T follicular helper cell (primary cell): Measurements from ENCODE around the gene IBA57.

ENCODE experiments used
- DNase-seq: peaks from one replicate; pipeline ENCODE4 v3.0.0-alpha.2; 2020; ENCODE audit warnings: low read depth

Gene IBA57

DNA sequence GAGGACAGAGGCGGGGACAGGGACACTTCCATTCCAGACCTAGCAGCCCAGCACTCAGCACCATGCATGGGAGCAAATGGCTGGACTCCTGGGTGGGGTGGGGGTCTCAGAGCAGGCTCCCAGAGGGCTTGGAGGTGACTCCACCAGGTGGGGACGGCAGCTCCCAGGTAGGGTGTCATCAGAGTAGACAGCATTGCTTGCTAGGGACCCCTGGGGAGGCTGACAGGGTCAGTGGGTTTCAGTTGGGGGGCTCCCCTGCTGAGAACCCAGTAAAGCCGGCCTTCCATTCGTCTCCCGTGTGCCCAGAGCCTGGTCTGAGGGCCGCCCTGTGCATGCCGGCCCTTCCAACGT lies 20.6 kb upstream of the IBA57 start:
- DNase-seq = no peak

DNA sequence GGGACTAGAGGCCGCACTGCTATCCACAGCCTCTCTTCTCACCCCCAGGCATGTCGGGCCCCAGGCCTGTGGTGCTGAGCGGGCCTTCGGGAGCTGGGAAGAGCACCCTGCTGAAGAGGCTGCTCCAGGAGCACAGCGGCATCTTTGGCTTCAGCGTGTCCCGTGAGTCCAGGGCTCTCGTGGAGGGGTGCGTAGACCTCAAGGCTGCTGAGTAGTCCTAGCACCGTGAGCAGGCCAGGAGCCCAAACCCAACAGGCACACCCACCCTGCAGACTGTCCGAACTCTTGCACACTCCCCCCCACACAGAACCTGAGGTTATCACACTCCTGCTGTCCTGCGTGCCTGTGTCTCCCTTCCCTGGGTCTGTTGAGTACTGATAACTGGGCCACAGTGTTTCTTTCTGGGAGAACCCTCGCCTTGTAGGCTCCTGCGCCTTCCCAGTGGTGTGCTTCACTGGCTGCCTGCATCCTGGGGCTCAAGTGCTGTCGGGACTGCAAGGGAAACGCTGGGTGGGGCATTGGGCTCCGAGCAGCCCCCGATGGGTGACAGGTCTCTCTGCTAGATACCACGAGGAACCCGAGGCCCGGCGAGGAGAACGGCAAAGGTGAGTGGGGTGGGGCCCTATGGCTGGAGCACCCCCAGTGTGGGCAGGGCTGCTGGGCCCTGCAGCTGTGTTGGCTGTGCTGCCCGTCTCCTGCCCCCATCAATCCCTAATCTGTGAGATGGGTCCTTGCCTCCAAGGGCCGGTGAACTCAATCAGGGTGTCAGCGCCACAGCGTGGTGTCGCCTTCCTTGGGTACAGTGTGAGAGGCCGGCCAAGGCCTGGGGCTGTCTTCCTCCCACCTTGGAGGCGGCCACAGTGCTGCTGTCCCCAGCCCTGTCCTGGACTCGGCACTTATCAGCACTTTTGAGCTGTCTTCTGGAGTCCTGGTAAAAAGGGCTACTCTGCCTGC lies 19.9 kb upstream of the IBA57 start:
- no peak for DNase-seq

DNA sequence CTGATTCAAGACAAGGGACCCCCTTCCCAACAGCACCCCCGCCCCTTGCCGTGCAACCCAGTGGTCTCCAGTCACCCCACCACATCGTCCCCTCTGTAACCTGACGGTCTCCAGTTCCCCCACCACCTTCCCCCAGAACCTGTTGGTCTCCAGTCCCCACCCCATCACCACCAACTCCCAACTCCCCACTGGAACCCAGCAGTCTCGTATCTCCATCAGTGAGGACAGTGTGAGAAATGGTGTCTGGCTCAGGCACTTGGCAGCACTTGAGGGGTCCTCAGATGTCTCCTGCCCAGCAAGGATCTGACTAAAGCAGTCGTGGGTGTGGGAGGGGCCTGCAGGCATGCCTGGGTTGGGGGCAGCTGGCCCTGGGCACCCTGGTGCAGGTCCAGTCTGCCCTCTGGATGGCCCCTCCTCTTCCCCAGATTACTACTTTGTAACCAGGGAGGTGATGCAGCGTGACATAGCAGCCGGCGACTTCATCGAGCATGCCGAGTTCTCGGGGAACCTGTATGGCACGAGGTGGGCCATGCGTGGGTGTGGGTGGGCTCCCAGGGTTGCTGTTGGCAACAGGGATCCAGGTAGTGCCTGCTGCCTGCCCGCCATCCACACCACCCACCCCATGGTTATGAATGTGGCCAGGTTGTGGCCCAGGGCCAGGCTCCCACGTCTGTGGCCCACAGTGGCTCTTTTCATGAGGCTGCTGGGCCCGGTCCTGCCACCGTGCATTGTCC lies 19.0 kb upstream of the IBA57 start:
- DNase-seq = no peak

DNA sequence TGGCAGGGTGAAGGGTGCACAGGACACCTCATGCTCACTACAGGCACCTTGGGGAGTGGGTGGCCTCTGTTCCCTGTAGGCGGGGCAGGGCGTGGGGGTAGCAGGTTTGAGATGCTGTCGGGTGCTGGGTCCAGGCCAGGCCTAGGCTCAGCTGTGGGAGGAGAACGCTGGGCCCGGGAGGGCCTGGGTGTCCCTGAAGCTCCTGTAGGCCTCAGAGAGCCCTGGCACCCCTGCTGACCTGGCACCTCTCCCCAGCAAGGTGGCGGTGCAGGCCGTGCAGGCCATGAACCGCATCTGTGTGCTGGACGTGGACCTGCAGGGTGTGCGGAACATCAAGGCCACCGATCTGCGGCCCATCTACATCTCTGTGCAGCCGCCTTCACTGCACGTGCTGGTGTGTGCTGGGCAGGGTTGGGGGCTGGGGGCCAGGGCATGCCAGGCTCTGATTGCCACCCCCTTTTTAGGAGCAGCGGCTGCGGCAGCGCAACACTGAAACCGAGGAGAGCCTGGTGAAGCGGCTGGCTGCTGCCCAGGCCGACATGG lies 18.4 kb upstream of the IBA57 start:
- DNase-seq = no peak

DNA sequence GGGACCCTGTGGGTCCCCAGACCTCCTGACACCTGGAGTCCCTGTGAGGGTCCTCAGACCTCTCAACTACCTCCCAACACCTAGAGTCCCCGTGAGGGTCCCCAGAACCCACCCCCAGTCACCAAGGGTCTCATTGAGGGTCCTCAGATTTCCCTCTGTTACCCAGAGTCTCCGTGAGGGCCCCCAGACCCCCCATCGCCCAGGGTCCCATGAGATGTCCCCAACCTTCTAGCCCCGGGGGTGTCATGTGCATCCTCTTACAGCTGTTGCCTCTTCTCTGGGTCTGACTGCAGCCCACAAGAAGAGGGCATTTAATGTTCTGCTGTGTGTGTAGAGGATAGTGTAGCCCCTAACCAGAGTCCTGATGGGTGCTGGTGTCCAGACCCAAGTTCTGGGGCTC lies 17.8 kb upstream of the IBA57 start:
- no peak for DNase-seq

DNA sequence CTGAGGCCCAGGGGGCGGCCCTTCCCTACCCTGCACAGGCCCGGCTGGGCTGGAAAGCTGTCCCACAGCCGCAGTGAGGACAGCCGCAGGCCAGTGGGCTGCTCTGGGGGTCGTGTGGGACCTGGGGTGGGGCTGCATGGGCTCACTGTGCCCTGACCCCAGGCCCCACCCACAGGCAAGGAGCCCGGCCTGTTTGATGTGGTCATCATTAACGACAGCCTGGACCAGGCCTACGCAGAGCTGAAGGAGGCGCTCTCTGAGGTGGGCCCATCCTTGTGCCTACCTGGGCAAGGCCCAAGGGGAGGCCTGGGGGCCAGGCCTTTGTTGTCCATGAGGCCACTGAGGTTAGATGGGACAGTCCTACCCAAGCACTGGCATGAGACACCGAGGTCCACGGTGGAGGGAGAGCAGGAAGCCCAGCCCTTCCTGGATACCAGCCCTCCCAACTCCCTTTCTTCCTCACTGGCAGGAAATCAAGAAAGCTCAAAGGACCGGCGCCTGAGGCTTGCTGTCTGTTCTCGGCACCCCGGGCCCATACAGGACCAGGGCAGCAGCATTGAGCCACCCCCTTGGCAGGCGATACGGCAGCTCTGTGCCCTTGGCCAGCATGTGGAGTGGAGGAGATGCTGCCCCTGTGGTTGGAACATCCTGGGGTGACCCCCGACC lies 17.3 kb upstream of the IBA57 start:
- DNase-seq = no peak

DNA sequence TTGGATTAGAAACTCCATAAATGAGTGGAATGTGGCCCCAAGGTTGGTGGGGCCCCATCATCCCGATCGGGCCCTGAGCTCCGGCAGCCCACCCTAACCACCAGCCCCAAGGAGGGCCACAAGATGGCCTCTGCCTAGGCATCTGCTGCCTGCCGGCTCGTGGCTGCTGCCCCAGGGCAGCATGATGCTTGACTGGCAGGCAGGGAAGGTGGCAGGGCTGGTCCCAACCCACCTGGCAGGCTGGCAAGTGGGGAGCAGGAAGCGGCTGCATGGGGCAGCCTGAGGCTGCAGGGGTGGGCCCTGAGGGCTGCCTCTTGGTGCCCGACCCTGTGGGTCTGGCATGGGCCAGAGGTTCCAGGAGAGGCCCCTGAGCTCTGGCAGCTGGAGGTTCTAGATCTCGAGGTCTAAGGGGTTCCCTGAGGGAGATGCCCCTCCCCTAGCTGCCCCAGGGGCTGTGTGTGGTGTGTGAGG lies 16.6 kb upstream of the IBA57 start:
- no peak for DNase-seq

DNA sequence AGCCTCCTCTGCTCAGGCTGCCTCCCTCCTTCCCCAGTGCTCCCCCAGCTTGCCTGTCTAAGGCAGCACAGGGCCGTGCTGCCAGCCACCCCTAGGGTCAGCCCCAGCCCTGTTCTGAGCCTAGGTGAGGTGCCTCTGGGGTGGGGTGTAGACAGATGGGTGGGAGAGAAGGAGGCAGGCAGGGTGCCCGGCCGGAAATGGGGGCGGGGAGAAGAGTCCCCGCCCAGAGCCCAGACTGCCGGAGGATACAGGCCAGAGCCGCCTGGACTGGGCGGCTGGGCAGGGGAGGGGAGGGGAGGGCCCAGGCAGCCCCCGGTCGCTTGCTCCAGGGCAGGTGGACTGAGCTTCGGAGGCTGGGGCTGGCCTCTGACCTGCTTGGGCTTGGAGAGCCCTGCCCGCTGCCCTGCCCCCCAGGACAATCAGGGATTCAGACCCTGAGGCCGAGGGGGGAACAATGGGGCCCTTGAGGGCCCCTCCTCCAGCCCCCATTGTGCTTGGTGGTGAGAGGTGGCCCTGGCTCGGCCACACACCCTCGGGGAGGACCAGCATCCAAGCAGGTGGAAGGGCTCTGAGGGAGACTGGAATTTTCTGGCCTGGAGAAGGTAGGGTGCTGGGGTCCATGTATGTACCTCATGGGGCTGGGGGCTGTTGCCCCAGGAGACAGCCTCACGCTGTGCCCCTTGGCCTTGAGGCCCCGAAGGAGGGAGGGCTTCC lies 16.0 kb upstream of the IBA57 start, which contains the start of gene GJC2:
GJC2 (plus strand) TSS at position 525 of the 714 bp plus-strand sequence. CDS start 7,829 bp downstream, outside the sequence.
- DNase-seq = no peak

DNA sequence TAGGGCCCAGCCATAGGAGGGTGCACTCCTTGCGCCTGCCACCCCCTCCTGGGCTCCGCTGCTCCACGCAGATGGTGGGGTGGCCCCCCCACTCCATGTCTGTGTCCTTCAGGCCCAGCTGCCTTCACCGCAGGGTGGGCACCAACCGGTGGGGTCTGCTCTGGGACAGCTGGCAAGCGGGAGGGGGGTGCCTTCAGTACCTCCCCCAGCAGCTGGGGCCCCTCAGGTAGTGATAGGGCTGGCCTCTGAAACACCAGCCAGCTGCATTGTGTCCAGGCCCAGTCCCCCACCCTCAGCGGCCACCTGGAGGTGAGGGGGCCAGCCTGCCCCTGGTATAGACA lies 15.5 kb upstream of the IBA57 start:
- no peak for DNase-seq

DNA sequence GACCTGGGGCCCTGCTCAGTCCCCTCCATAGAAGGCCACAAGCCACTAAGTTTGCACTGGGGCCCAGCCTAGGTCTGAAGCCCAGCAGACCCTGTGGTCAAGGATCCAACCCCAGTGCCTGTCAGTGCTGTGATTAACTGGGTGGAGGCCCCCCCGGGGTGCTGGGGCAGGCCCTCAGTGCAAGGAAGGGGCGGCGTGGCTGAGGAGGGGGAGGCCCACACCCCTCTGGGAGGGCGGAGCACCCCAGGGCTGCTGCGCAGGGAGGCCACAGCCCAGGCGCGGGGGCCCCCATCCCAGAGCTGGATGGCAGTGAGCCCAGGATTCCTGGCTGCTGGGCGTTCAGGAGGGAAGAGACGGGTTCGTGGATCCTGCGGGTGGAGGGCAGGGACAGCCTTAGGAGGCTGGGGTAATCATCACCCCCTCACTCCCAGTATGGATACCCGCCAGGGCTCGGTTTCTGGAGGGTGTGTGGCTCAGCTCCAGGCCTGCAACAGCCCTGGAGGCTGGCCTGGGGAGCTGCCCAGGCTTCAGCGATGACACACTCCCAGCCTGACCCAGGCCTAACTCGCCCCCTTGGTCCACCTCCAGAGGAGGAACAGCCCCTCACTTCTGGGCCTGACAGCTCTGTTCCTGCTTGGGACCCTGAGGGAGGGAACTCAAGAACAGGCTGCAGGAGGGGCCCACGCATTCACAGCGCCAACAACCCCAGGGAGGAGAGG lies 15.0 kb upstream of the IBA57 start:
- no peak for DNase-seq

DNA sequence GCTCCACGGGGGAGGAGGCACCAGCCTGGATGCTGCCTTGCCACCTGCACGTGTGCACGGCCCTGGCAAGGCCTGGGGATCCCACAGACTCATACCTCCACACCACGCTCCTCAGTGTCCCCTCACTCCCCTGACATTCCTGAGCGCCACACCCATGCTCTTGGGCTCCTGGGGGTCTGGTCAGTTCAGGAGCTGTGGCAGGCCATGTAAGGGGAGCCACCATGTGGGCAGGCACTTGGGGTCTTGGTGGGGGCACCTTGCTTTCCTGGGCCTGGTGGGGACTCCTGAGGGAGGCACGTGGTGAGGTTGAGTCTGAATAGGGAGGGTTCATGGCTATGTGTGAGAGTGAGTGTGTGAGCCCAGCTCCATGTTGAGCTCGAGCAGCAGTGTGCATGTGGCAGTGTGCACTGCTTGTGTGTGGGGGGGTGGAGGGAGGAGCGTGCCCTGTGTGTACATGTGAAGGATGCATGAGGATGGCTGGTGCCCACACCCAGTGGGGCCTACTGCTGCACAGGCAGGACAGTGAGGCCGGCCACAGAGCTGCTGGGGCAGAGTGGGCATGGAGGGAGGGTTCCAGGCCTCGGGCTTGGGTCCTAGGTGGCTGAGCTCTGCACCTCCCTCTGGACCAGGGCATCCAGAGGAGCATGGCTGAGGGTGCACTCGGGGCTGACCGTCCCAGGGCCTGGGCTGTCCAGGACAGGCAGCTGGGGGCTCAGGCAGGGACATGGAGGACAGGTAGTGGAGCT lies 14.3 kb upstream of the IBA57 start:
- DNase-seq = no peak

DNA sequence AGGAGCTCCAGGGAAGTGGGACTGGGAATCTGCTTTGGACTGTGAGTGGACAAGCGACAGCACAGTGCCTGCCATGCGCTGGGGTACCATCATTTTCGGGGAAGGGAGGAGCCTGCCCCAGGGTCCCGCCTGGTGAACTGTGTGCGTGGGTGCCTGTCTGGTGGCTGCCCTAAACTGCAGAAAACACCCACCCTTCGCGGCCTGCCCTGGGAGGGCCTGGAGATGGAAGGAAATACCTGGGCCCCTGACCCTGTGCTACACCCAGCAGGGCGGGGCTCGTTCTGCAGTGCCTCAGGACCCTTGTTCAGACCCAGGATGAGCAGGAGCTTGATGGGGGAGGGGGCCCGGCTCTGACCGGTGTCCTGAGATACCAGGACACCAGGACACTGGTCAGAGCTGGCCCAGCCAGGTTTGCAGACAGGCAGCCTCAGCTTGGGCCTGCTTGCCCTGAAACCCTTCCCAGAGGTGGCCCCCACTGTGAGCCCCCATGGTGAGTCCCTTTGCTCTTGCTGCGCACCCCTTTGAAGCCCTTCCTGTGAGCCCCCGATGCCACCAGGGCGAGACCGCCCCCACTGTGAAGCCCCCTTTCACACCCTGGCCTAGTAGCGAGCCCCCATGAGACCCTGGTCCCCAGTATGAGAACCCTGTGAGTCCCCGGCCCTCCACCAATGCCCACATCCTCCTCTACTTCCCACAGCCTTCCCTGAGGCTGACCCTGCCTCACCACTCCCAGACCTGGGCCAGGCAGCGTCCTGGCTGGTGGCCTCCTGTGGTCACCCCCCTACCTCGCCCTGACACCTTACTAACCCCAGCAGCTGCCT lies 13.3 kb upstream of the IBA57 start:
- DNase-seq = no peak

DNA sequence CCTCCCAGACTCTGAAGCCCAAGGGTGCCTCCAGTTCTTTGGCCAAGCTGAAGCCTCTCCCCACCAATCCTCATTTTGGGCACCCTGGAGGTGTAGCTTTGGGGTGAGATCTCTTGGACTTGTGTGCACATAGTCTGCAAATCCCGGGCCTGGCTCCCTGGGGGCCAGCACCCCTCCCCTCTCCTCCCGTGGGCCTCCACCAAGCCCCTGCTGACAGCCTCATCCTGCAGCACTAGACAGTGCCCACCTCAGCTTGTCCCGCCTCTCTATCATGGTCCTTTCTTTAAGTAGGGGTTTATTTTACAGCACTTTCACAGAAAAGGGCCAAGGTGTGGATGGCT lies 12.7 kb upstream of the IBA57 start:
- no peak for DNase-seq

DNA sequence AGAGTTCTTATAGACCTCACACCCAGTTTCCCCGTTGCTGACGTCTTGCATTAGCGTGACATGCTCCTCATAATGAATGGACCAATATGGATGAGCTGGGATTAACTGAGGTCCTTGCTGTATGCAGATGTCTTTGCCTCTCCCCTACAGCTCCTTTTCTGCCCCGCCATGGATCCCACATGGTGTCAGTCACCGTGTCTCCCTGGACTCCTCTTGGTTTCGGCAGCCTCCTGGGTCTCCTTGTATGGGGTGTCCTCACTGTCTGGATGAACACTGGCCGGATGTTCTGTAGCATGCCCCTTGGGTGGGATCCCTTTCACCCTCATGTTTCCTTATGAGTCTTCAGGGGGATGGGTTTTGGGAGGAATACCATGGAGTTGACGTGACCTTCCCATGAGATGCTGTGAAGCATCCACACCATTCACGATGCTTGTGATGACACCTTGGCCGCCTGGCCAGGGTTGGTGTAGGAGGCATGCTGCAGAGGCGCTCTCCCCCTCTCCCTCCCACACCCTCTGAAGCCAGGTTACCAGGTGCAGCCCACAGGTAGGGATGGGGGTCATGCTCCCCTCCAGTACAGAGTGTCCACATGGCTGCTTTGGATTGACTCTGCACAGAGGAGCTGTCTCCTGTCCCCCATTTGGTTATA lies 11.5 kb upstream of the IBA57 start:
- no peak for DNase-seq

DNA sequence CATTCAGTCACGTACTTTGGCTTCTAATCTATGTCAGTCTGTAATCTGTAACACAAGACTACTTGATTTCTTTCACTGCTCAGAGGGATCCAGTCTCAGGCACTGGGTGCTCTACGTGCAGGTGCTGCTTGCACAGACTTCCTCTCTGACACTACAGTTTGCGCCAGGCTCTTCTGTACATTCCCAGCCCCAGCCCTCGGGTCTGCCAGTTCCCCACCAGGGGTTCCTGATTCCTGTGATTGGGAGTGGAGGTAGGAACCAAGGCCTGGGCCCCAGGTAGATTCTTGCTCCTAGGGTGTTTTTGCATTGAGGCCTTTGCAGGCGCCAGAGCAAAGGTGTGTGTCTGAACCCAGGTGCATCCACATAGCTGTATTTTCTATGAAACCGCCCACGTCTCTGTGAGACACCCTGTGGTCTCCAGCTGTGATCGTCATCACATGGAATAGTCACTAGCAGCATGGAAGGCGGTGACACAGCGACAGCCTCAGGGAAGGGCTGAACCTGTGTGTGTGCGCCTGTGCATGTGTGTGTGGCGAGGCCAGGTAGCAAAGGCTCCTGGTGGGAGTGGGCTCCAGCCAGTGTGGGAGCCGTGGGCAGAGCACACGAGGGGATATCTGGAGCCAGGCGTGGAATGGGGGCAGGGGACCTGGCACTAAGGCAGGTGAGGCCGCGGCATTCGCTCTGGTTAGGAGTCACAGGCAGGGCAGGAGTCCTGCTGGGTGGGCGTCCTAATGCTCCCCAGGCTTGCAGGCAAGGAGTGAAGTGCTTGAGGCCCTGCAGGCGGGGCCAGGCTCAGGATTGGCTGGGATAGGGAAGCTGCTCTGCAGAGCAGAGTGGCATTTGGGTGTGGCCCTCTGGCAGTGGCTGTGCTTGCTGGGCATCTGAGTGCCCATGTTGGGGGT lies 10.7 kb upstream of the IBA57 start:
- no peak for DNase-seq

DNA sequence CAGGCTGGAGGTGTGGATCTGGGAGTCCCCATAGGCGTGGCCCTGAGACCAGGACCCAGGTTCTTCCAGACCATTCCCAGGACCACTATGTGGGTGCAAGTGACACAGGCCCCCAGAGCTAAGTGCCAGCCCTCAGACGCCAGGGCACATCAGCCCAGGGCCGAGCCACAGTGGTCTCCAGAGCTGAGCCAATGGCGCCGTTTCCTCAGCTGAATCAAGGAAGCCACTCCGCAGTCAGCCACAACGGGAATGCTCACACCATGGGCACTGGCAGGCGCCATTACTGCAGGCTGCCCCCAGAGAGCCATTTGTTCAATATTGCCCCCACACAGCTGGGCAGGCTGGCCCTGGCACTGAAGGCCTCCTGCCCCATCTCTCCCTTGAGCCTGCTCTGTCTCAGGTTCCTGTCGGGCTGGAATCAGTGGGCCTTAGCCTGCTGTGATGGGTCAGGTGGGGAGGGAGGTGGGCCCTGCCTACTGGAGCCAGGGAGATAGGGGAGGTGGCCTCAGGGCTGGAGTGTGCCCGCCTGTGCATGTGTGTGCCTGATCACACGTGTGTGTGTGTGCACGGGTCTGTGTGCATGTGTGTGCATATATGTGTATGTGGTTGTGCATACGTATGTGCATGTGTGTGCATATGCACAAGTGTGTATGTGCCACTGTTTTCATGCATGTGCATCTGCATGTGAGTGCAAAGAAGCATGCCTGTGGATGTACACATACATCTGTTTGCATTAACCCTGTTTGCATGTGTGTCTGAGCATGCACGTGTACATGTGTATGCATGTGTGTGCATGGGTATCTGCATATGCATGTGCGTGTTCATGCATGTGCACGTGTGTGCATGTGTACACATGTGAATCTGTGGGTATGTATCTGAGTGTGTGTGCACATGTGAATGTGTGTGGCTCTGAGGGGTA lies 9.7 kb upstream of the IBA57 start:
- no peak for DNase-seq

DNA sequence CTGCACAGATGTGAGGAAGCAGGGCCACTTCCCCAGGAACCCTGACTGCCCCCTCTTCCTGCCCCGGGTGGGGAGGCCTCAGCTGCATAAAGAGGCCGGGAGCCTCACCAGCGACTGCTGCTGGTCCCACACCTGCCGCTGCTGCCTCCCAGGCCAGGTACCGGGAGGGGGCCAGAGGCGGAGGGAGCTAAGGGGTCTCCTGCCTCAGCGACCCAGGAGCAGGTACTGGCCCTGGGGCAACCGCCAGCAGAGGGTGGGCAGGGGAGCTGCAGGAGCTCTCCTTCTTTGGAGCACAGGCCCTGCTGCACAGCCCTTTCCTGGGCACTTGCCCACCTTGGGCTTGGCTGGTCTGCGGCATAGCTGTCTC lies 9.1 kb upstream of the IBA57 start:
- DNase-seq = no peak
